ENCODE measurements around the gene LRRC7. TPM values are rescaled to one million over a fixed set of nuclear protein-coding genes. Genes with fewer than 3 reads are reported as not detected.

Gene LRRC7
- total and polyA plus RNA-seq, 2 of the 8 experiments (the other 6 are each of a cell fraction or from before 2014, with no cell fraction given) = 0.03 to 0.17 TPM

- Histone ChIP-seq H3K18ac (ENCODE audit: extremely low read depth, low read length) (no peak overlapping the region), H3K14ac (ENCODE audit: insufficient read length) (no peak overlapping the region), H3K9ac (replicated peaks in 1 of 4; ENCODE audit: extremely low read depth in 1 of 4, low read depth in 3 of 4, low read length in 3 of 4) (no peak overlapping the region), H2AFZ (ENCODE audit: low read length) (no peak overlapping the region), H2BK5ac (ENCODE audit: low read depth, low read length) (no peak overlapping the region), H3K27ac (ENCODE audit: low read depth, low read length) (no peak overlapping the region), H3K79me2 (ENCODE audit: control insufficient read depth in 1 of 2, insufficient read depth in 2 of 2, low read length in 2 of 2) (no peaks in the 10 kb centered on the region), H4K20me1 (replicated peaks in 1 of 2; ENCODE audit: control insufficient read depth in 1 of 2, insufficient read depth in 2 of 2, low read length in 2 of 2) (no peaks in the 10 kb centered on the region), H3K56ac (replicated peaks; ENCODE audit: insufficient read length, low read depth, low read length) (no peak overlapping the region), H2AK5ac (ENCODE audit: low read depth, low read length) (no peak overlapping the region), H3K4me1 (replicated peaks in 1 of 4; ENCODE audit: control insufficient read depth in 3 of 4, insufficient read depth in 4 of 4, low read length in 3 of 4) (no peaks in the 10 kb centered on the region), H4K8ac (ENCODE audit: extremely low read depth, insufficient read depth, low read length) (no peak overlapping the region), H3K4ac (replicated peaks; ENCODE audit: insufficient read length, low read depth, low read length) (no peak overlapping the region), H3K27me3 (replicated peaks in 1 of 4; ENCODE audit: control insufficient read depth in 3 of 4, extremely low read depth in 1 of 4, insufficient read depth in 3 of 4, low read length in 3 of 4) (no peaks in the 10 kb centered on the region), H3K4me2 (ENCODE audit: insufficient read depth in 1 of 2, low read depth in 2 of 2, low read length in 2 of 2) (no peak overlapping the region), H3K23me2 (ENCODE audit: low read depth, low read length) (no peaks in the 10 kb centered on the region), H2BK20ac (ENCODE audit: low read length) (no peak overlapping the region), H2BK12ac (ENCODE audit: low read depth, low read length) (no peak overlapping the region), H2BK120ac (replicated peaks; ENCODE audit: low read depth, low read length) (no peak overlapping the region), H3K23ac (ENCODE audit: insufficient read length) (no peak overlapping the region), H3K36me3 (ENCODE audit: control insufficient read depth in 2 of 4, insufficient read depth in 4 of 4, low read length in 3 of 4) (no peaks in the 10 kb centered on the region), H3K79me1 (ENCODE audit: low read depth, low read length) (no peaks in the 10 kb centered on the region), H2BK15ac (ENCODE audit: low read length) (no peak overlapping the region), H3K9me3 (ENCODE audit: insufficient read depth in 2 of 2, low read depth in 1 of 2, low read length in 1 of 2) (no peaks in the 10 kb centered on the region), H3K4me3 (ENCODE audit: extremely low read depth in 1 of 4, insufficient read depth in 2 of 4, low read depth in 3 of 4, low read length in 4 of 4) (no peak overlapping the region), H4K91ac (replicated peaks; ENCODE audit: insufficient read length, low read length) (no peak overlapping the region), H4K5ac (ENCODE audit: insufficient read length, low read depth, low read length) (no peak overlapping the region)
- FAIRE-seq (no peak), DNase-seq (ENCODE audit: low read depth in 1 of 2, low spot score in 2 of 2) (no peak)
- ChIA-PET CTCF (ENCODE audit: partially characterized antibody) (interaction anchor here (0.8 kb wide), 1 partner anchor 8 kb away, joined by 5 read pairs; no protein-coding TSS in a partner anchor), POLR2A (ENCODE audit: partially characterized antibody) (no interaction called here)
- WGBS, 2 experiments (ENCODE audit: extremely low coverage in 1 of 2, insufficient coverage in 1 of 2, insufficient read length in 1 of 2, insufficient replicate concordance in 2 of 2, low coverage in 1 of 2, low lambda C conversion rate in 2 of 2, missing lambda C conversion rate in 1 of 2) = 76% methylated on average over 1 of the region's 1 CpG; no CpG with 5 or more reads in 1 of the 2 experiments
- no peak for TF ChIP-seq PHF8 (conservative IDR thresholded peaks at IDR 0.05; ENCODE audit: low read depth, low read length)
- TF ChIP-seq TAF7 (optimal IDR thresholded peaks at IDR 0.05; ENCODE audit: borderline replicate concordance, low read depth, low read length) = no peak
- TF ChIP-seq POLR2AphosphoS5 (IDR thresholded peaks at IDR 0.05; ENCODE audit: low read depth, low read length) = no peak
- TF ChIP-seq E2F6 (IDR thresholded peaks at IDR 0.05) = no peak
- no peak for TF ChIP-seq CHD2 (IDR thresholded peaks at IDR 0.05; ENCODE audit: low read length)
- TF ChIP-seq SUZ12 (IDR thresholded peaks at IDR 0.05; ENCODE audit: low read length) = no peak
- no peak for TF ChIP-seq CBX8 (IDR thresholded peaks at IDR 0.05; ENCODE audit: borderline replicate concordance, low read depth, low read length)
These were observed 417.7 kb downstream of the LRRC7 start for GRCh38 chr1:69985376-69985775.
